Measurements from ENCODE around the gene KCTD11. TPM values are rescaled to one million over a fixed set of nuclear protein-coding genes. Genes with fewer than 3 reads are reported as not detected.
"Not testable (repeated sequence)": the region's sequence is repeated elsewhere in the genome, so short reads cannot be mapped to it uniquely, and the experiment has no call there.

KCTD11 gene
- total and polyA plus RNA-seq, 10 of the 15 experiments (the other 5 are each of a cell fraction or from before 2014, with no cell fraction given): 0.05 to 7.3 (median 2.9) TPM

DNA sequence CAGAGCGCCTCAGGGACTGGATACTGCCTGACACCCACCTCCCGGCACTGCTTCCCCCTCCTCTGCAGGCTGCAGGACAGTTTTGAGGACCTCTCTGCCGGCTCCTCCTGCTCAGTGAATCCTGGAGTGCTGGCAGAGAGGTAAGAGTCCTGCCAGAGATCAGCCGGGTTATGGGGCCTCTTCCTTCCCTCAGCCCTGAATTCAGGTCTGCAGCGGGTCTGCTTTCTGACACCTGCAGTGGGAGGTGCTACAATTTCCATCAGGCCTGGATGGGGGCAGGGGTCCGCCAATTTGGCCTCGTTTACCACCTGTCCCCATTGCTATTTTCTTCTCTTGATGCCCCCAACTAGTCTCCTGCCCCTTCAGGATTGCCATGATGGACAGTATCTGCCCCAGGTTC, 19.9 kb upstream of the KCTD11 start:
- no peaks in the 10 kb centered on the region for H3K9me3 ChIP-seq (replicated peaks; ENCODE audit: control insufficient read depth, insufficient read depth, low read length)
- ATAC-seq (no peak), DNase-seq (ENCODE audit: low read depth, low spot score) (no peak), FAIRE-seq (no peak)
- POLR2A ChIA-PET: no interaction called here
- peak overlapping the region; percentile 85 for H3K4me2 ChIP-seq (ENCODE audit: control insufficient read depth, insufficient read depth)
- RAD21 ChIA-PET (ENCODE audit: unreplicated experiment): no interaction called here
- peak overlapping the region; percentile 11 for H2AFZ ChIP-seq (ENCODE audit: control insufficient read depth, low read depth, low read length)
- TF ChIP-seq ELK1 (IDR thresholded peaks at IDR 0.05; ENCODE audit: low read depth, low read length) (no peak), SREBF2 (IDR thresholded peaks at IDR 0.05; ENCODE audit: low read length) (no peak), YY1 (IDR thresholded peaks at IDR 0.05; ENCODE audit: low read depth, low read length) (no peak), LARP7 (IDR thresholded peaks at IDR 0.05) (peak; percentile 47; the same call in 1 of the 2 replicates), NR2F1 (conservative IDR thresholded peaks at IDR 0.05) (no peak), ZNF274 (IDR thresholded peaks at IDR 0.05; ENCODE audit: insufficient read depth, insufficient read length) (no peak)
- intact Hi-C loops (cut with micrococcal nuclease; ENCODE audit: unreplicated experiment): no loop called here
- peaks cover 41% of the 10 kb centered on the region for H3K4me1 ChIP-seq (ENCODE audit: control insufficient read depth, insufficient read depth, low read length)
- WGBS (ENCODE audit: insufficient coverage, insufficient replicate concordance, low lambda C conversion rate, missing lambda C conversion rate): 33% methylated on average over 7 of the region's 7 CpGs
- CTCF ChIA-PET: interaction anchor here (1.4 kb wide), 1 partner anchor 228 kb away, joined by 3 read pairs; no protein-coding TSS in a partner anchor
- peak overlapping the region; percentile 79 for H3K27ac ChIP-seq (ENCODE audit: control insufficient read depth, insufficient read depth)
- TSS peak; percentile 90 for BruUV-seq (replicated peaks)
- in situ Hi-C loops (cut with MboI): no loop called here
- SMC1A ChIA-PET (ENCODE audit: uncharacterized antibody, unreplicated experiment): interaction anchor here (1.5 kb wide), 1 partner anchor 24 kb away, joined by 3 read pairs; no protein-coding TSS in a partner anchor
- H3K4me3 ChIP-seq: peak overlapping the region; percentile 54; the same call in 1 of the 2 replicates
- H4K20me1 ChIP-seq (ENCODE audit: control insufficient read depth, insufficient read depth): no peaks in the 10 kb centered on the region
- peaks cover 28% of the 10 kb centered on the region for H3K79me2 ChIP-seq (ENCODE audit: control insufficient read depth, insufficient read depth, low read length)
- H3K36me3 ChIP-seq (ENCODE audit: control insufficient read depth in 2 of 2, insufficient read depth in 2 of 2, low read length in 1 of 2): no peaks in the 10 kb centered on the region
- peak overlapping the region; percentile 48 for H3K9ac ChIP-seq (ENCODE audit: control insufficient read depth, insufficient read depth, low read length)
- H3K27me3 ChIP-seq (replicated peaks in 1 of 2; ENCODE audit: control insufficient read depth in 2 of 2, insufficient read depth in 2 of 2, low read length in 1 of 2): no peaks in the 10 kb centered on the region

DNA sequence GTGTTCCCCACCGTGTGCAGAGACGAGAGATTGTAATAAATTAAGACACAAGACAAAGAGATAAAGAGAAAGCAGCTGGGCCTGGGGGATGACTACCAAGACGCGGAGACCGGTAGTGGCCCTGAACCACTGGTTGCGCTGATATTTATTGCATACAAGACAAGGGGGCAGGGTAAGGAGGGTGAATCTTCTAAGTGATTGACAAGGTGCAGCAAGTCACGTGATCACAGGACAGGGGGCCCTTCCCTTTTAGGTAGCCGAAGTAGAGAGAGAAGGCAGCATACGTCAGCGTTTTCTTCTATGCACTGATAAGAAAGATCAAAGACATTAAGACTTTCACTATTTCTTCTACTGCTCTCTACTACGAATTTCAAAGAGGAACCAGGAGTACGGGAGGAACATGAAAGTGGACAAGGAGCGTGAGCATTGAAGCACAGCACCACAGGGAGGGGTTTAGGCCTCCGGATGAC, 19.3 kb upstream of the KCTD11 start:
- BruUV-seq (replicated peaks); intact Hi-C loops (cut with micrococcal nuclease; ENCODE audit: unreplicated experiment); ATAC-seq; SMC1A ChIA-PET (ENCODE audit: uncharacterized antibody, unreplicated experiment); DNase-seq (ENCODE audit: low read depth, low spot score); POLR2A ChIA-PET; in situ Hi-C loops (cut with MboI); H3K36me3 ChIP-seq (ENCODE audit: control insufficient read depth in 2 of 2, insufficient read depth in 2 of 2, low read length in 1 of 2); H3K9me3 ChIP-seq (replicated peaks; ENCODE audit: control insufficient read depth, insufficient read depth, low read length); H4K20me1 ChIP-seq (ENCODE audit: control insufficient read depth, insufficient read depth); RAD21 ChIA-PET (ENCODE audit: unreplicated experiment); H3K27me3 ChIP-seq (replicated peaks in 1 of 2; ENCODE audit: control insufficient read depth in 2 of 2, insufficient read depth in 2 of 2, low read length in 1 of 2): not testable (repeated sequence)
- H3K79me2 ChIP-seq (ENCODE audit: control insufficient read depth, insufficient read depth, low read length): peaks cover 31% of the 10 kb centered on the region
- peaks cover 38% of the 10 kb centered on the region for H3K4me1 ChIP-seq (ENCODE audit: control insufficient read depth, insufficient read depth, low read length)
- 2% methylated on average over 14 of the region's 14 CpGs for WGBS (ENCODE audit: insufficient coverage, insufficient replicate concordance, low lambda C conversion rate, missing lambda C conversion rate)
- FAIRE-seq: peak; percentile 82
- H3K4me3 ChIP-seq: peak overlapping the region; percentile 54; the same call in 1 of the 2 replicates
- H3K4me2 ChIP-seq (ENCODE audit: control insufficient read depth, insufficient read depth): peak overlapping the region; percentile 85
- H3K9ac ChIP-seq (ENCODE audit: control insufficient read depth, insufficient read depth, low read length): peak overlapping the region; percentile 48; the same call in 1 of the 2 replicates
- CTCF ChIA-PET: interaction anchor here (1.4 kb wide), 1 partner anchor 228 kb away, joined by 3 read pairs; no protein-coding TSS in a partner anchor
- peak overlapping the region; percentile 11; the same call in 1 of the 2 replicates for H2AFZ ChIP-seq (ENCODE audit: control insufficient read depth, low read depth, low read length)
- H3K27ac ChIP-seq (ENCODE audit: control insufficient read depth, insufficient read depth): peak overlapping the region; percentile 79
- TF ChIP-seq POU2F2 (IDR thresholded peaks at IDR 0.05; ENCODE audit: borderline replicate concordance, low read depth, low read length) (peak; percentile 49; the same call in 2 of the 3 replicates), TAF1 (IDR thresholded peaks at IDR 0.05; ENCODE audit: borderline replicate concordance, low read depth, low read length) (0 out of 2 replicates have a peak, but pooled peaks have one; percentile 11), NBN (IDR thresholded peaks at IDR 0.05) (0 out of 2 replicates have a peak, but pooled peaks have one; percentile 47), ATF7 (IDR thresholded peaks at IDR 0.05; ENCODE audit: low read depth) (peak; percentile 62; the same call in 1 of the 2 replicates), IKZF1 (conservative IDR thresholded peaks at IDR 0.05) (peak; percentile 42), IKZF2 (IDR thresholded peaks at IDR 0.05) (peak; percentile 61 to 63; a peak in 3 of 4 replicates), RAD51 (IDR thresholded peaks at IDR 0.05) (peak; percentile 99), CBFB (IDR thresholded peaks at IDR 0.05; ENCODE audit: low read depth) (0 out of 2 replicates have a peak, but pooled peaks have one; percentile 32), BHLHE40 (IDR thresholded peaks at IDR 0.05; ENCODE audit: borderline replicate concordance in 1 of 2, low read depth in 2 of 2, low read length in 1 of 2) (peak; percentile 15 to 93; a peak in 2 of 4 replicates), POLR2A (IDR thresholded peaks at IDR 0.05; ENCODE audit: low read depth, low read length) (peak; percentile 59; the same call in 1 of the 2 replicates)
- TF ChIP-seq, protein P1, sequence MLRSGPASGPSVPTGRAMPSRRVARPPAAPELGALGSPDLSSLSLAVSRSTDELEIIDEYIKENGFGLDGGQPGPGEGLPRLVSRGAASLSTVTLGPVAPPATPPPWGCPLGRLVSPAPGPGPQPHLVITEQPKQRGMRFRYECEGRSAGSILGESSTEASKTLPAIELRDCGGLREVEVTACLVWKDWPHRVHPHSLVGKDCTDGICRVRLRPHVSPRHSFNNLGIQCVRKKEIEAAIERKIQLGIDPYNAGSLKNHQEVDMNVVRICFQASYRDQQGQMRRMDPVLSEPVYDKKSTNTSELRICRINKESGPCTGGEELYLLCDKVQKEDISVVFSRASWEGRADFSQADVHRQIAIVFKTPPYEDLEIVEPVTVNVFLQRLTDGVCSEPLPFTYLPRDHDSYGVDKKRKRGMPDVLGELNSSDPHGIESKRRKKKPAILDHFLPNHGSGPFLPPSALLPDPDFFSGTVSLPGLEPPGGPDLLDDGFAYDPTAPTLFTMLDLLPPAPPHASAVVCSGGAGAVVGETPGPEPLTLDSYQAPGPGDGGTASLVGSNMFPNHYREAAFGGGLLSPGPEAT (IDR thresholded peaks at IDR 0.05; ENCODE audit: low read depth): peak; percentile 46; the same call in 1 of the 2 replicates

All from GM12878 (cell line).